Loucy (cell line): ENCODE data around the gene ATRIP.

Experiments
- EZH2phosphoT487 ChIP-seq: fragments of 200-600 bp; IDR thresholded peaks from 2 replicates; pipeline ENCODE4 v1.6.1; 2018; ENCODE audit warnings: antibody characterized with exemption, mild to moderate bottlenecking, moderate library complexity, borderline replicate concordance
- TF ChIP-seq, protein P1 (sequence below): fragments of 200-600 bp; sonication (generic); conservative IDR thresholded peaks from 2 replicates; pipeline ENCODE4 v1.5.1; 2014; ENCODE audit warnings: mild to moderate bottlenecking, antibody characterized with exemption, low read length

- TF ChIP-seq, protein P1, sequence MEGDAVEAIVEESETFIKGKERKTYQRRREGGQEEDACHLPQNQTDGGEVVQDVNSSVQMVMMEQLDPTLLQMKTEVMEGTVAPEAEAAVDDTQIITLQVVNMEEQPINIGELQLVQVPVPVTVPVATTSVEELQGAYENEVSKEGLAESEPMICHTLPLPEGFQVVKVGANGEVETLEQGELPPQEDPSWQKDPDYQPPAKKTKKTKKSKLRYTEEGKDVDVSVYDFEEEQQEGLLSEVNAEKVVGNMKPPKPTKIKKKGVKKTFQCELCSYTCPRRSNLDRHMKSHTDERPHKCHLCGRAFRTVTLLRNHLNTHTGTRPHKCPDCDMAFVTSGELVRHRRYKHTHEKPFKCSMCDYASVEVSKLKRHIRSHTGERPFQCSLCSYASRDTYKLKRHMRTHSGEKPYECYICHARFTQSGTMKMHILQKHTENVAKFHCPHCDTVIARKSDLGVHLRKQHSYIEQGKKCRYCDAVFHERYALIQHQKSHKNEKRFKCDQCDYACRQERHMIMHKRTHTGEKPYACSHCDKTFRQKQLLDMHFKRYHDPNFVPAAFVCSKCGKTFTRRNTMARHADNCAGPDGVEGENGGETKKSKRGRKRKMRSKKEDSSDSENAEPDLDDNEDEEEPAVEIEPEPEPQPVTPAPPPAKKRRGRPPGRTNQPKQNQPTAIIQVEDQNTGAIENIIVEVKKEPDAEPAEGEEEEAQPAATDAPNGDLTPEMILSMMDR: no peak
- TF ChIP-seq EZH2phosphoT487: no peak
Observed at GRCh38 chr3:48439820-48440589, 6.5 kb upstream of the ATRIP start, which contains the start of the genes CCDC51 and TMA7.
